Keratinocyte (primary cell): ENCODE data around the gene IFNGR1.

Experiments used
- EZH2 ChIP-seq: IDR thresholded peaks from one replicate; pipeline ENCODE4 v1.6.1; 2012; ENCODE audit warnings: inconsistent platforms, mild to moderate bottlenecking, low read length, moderate library complexity
- TF ChIP-seq, protein P1 (sequence below), 3 experiments: IDR thresholded peaks in 1 of 3; conservative IDR thresholded peaks in 1 of 3; optimal IDR thresholded peaks in 1 of 3; 2 replicates in 2 of 3; 3 replicates in 1 of 3; pipeline versions ENCODE3 to v1.5.1; 2011; ENCODE audit warnings: low read length in 3 of 3, mild to moderate bottlenecking in 3 of 3, moderate library complexity in 2 of 3, control low read depth in 1 of 3, inconsistent platforms in 1 of 3; ENCODE audit not compliant: insufficient read depth in 2 of 3; ENCODE audit errors: extremely low read depth in 1 of 3

DNA sequence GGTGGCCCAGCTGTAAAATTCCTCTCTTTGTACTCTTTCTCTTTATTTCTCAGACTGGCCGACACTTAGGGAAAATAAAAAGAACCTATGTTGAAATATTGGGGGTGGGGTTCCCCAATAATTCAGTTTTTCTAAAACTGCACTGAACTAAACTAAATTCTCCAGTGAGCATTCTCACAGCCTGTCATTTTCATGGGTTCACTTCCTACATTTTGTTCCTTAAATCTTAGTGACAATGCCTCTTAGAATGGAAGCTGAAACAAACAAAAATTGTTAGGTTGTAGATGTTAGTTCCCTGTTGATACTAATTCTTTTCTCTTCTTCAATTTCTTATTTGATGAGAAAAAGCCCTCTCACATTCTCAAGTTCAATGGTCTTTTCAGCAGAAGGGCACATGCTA lies 35.8 kb upstream of the IFNGR1 start:
- TF ChIP-seq, protein P1, sequence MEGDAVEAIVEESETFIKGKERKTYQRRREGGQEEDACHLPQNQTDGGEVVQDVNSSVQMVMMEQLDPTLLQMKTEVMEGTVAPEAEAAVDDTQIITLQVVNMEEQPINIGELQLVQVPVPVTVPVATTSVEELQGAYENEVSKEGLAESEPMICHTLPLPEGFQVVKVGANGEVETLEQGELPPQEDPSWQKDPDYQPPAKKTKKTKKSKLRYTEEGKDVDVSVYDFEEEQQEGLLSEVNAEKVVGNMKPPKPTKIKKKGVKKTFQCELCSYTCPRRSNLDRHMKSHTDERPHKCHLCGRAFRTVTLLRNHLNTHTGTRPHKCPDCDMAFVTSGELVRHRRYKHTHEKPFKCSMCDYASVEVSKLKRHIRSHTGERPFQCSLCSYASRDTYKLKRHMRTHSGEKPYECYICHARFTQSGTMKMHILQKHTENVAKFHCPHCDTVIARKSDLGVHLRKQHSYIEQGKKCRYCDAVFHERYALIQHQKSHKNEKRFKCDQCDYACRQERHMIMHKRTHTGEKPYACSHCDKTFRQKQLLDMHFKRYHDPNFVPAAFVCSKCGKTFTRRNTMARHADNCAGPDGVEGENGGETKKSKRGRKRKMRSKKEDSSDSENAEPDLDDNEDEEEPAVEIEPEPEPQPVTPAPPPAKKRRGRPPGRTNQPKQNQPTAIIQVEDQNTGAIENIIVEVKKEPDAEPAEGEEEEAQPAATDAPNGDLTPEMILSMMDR (optimal IDR thresholded peaks at IDR 0.05 in 1 of 3, IDR thresholded peaks at IDR 0.05 in 1 of 3, conservative IDR thresholded peaks at IDR 0.05 in 1 of 3; ENCODE audit: extremely low read depth in 1 of 3, insufficient read depth in 2 of 3, low read length in 3 of 3): no peak
- TF ChIP-seq EZH2: no peak
